NCI-H1105 treated with DMSO at 0.1 percent for 48 hours (cell line): Measurements from ENCODE around the gene SCNN1B.
A peak's percentile ranks its signal among the peaks of the same experiment; 100 is the strongest.
"Not testable (repeated sequence)": the region's sequence is repeated elsewhere in the genome, so short reads cannot be mapped to it uniquely, and the experiment has no call there.

ENCODE experiments used
- DNase-seq: peaks from one replicate; lab custom pipeline; 2025; lab: John Stamatoyannopoulos, UW

SCNN1B gene

GRCh38 chr16:23302045-23302956, at the start of gene SCNN1B:
Gene SCNN1B (plus strand): TSS chr16:23302302. CDS start chr16:23348600, 46,298 bp downstream.
- peak; percentile 16 for DNase-seq

GRCh38 chr16:23252310-23252709, 49.8 kb upstream of the SCNN1B start:
- DNase-seq, result no peak

- DNase-seq, result not testable (repeated sequence)
Observed at GRCh38 chr16:23253650-23254049, 48.5 kb upstream of the SCNN1B start.

- DNase-seq, result no peak
Observed at GRCh38 chr16:23254338-23254737, 47.8 kb upstream of the SCNN1B start.

- DNase-seq, result no peak
Observed at GRCh38 chr16:23255000-23255399, 47.1 kb upstream of the SCNN1B start.

- no peak for DNase-seq
Observed at GRCh38 chr16:23256440-23256839, 45.7 kb upstream of the SCNN1B start.

GRCh38 chr16:23257682-23258081, 44.4 kb upstream of the SCNN1B start:
- no peak for DNase-seq

- no peak for DNase-seq
Observed at GRCh38 chr16:23258919-23259237, 43.2 kb upstream of the SCNN1B start.

GRCh38 chr16:23267647-23268046, 34.5 kb upstream of the SCNN1B start:
- DNase-seq, result no peak

- DNase-seq, result no peak
Observed at GRCh38 chr16:23268561-23268960, 33.5 kb upstream of the SCNN1B start.

- no peak for DNase-seq
Observed at GRCh38 chr16:23269248-23269953, 32.7 kb upstream of the SCNN1B start.

- DNase-seq, result no peak
Observed at GRCh38 chr16:23270654-23271053, 31.4 kb upstream of the SCNN1B start.

GRCh38 chr16:23274968-23275367, 27.1 kb upstream of the SCNN1B start:
- DNase-seq, result no peak

- DNase-seq, result no peak
Observed at GRCh38 chr16:23276821-23277220, 25.3 kb upstream of the SCNN1B start.

- DNase-seq, result no peak
Observed at GRCh38 chr16:23278031-23278430, 24.1 kb upstream of the SCNN1B start.

- peak; percentile 98 for DNase-seq
Observed at GRCh38 chr16:23279721-23280153, 22.4 kb upstream of the SCNN1B start.

- peak; percentile 29 for DNase-seq
Observed at GRCh38 chr16:23280483-23280967, 21.6 kb upstream of the SCNN1B start.

- peak; percentile 28 for DNase-seq
Observed at GRCh38 chr16:23282568-23282967, 19.5 kb upstream of the SCNN1B start.

GRCh38 chr16:23283571-23283970, 18.5 kb upstream of the SCNN1B start:
- peak; percentile 5 for DNase-seq

GRCh38 chr16:23284584-23284983, 17.5 kb upstream of the SCNN1B start:
- no peak for DNase-seq

GRCh38 chr16:23286131-23286532, 16.0 kb upstream of the SCNN1B start:
- no peak for DNase-seq

- no peak for DNase-seq
Observed at GRCh38 chr16:23288209-23288608, 13.9 kb upstream of the SCNN1B start.
